COLO829 (cell line): ENCODE results near the gene AKT2.
"Not testable (repeated sequence)": the region's sequence is repeated elsewhere in the genome, so short reads cannot be mapped to it uniquely, and the experiment has no call there.

ENCODE experiments used
- DNase-seq: peaks from one replicate; pipeline ENCODE4 v3.0.0; 2012; ENCODE audit warnings: low spot score

AKT2 gene

DNA sequence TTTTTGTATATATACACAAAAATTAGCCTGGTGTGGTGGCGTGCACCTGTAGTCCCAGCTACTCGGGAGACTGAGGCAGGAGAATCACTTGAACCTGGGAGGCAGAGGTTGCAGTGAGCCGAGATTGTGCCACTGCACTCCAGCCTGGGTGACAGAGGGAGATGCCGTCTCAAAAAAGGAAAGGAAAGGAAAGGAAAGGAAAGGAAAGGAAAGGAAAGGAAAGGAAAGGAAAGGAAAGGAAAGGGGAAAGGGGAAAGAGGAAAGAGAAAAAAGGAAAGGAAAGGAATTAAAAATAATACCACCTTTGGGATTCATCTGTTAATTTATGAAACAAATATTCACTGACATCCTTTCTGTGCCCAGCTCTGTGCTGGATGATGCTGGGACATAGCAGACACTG lies 66.1 kb downstream of the AKT2 start:
- DNase-seq: not testable (repeated sequence)

DNA sequence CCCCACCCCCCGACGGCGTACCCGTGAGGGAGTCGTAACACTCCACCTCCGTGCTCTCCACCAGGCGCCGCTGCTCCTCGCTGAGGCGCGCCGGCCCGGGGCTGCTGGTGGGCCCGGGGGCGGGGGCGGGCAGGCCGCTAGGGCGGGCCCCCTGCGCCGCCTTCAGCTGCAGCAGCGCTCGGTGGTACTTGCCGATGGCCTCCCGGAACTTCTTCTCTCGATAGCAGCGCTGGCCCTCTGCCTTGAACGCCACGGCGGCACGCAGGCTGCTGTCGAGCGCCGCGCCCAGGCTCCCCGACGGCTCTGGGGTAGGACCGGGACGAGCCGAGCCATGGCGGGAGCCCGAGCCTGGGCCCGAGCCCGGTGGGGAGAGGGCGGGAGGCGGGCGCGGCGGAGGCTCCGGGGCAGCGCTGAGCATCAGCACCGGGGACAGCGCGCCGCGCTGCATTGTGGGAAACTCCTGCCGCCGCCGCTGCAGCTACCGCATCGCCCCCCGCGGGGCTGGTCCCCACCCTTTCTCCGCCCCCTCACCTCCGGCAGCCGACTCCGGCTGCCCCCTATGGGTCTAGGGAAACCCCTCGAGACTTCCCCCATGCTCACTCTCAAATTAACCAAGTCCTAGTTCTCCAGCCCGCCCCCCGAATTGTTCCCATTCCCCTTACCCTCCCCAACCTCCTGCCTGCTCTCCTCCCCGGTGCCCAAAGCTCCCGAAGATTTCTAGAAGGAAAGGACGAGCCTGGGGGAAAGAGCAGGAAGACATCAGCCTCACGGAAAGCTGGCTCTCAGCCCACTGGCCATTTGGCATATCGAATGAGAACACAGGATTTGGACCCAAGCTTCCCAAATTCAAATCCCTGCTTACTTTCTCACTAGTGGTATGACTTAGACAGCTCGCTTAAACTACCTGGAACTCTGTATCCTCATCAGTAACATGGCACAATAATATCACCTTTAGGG lies 66.9 kb downstream of the AKT2 start, which contains the start of gene TTC9B:
TTC9B (minus strand) TSS at position 451 of the 957 bp plus-strand sequence; CDS start at position 448, 3 bp downstream.
- DNase-seq: no peak

DNA sequence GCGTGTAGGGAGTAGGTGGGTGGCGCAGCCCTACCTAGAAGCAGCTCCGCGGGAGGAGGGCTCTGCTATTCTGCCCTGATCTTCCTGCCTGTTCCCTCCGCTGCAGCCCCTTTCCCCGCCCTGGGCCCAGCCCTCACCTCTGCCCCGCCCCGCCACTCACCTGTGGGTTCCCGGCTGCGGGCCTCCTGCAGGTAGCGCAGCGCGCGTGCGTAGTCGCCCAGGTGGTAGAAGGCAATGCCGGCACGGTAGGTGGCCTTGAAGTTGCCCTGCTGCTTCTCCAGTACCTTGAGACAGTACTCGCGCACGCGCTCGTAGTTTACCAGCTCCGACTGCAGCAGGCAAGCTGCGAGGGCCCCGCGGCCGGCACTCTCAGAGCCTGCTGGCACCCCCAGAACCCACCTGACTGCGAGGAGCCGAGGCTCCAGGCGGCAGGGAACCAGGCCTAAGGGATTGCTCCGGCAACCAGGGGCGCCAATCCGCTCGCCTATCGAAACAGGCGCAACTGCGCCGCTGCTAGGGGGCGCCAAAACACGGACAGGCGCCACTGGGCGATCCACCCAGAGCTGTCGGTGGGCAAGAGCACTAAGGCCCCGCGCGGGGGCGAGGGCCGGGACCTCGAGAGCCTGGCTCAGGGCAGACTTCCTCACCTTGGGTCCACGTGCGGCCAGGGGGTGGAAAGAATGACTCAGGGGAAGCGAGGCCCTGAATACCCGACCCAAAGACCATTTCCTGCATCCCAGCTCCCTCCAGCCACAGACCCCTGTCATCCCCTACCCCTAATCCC lies 67.9 kb downstream of the AKT2 start:
- DNase-seq: no peak

DNA sequence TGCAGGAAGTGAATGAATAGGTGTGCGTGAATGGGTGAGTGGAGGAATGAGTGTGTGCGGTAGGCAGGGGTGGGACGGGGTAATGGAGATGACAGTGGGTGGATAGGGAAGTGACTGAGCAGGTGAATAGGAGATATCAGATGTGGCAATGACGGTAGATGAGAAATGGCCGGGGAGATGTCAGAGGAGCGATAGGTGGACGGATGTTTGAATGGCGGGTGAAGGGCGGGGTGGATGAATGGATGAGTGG lies 68.4 kb downstream of the AKT2 start:
- DNase-seq: no peak

DNA sequence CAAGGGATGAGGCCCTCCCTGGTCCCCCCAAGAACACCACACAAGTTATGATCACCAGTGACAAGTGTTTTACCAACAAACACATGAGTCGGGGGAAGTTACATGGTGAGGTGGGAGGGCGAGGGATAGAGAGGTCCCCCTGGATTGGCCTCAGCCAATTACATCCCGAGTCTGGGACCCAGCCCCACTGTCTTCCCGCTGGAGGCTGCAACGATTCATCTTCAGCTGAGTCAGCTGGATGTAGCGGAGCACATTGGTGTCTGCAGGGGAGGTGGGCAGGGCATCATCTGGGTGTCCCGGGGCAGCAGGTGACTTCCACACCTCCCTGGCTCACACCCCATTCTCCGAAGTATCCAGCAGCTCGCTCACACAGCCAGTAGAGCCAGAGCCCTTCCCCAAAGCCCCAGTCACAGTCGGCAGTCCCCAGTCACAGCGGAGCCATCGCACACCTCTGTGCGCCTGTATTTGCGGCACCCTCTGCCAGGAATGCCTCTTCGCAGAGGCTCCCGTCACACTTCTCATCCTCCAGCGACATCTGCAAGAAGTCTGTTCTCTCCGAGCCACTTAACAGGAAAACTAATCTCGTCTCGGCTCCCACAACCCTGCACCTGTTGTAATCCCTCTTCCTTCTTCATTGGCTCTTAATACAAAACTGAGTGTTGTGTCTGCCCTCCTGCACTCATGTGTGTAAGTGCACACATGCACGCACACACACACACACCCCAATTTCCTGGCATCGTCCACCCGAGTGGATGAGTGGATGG lies 69.0 kb downstream of the AKT2 start:
- no peak for DNase-seq

DNA sequence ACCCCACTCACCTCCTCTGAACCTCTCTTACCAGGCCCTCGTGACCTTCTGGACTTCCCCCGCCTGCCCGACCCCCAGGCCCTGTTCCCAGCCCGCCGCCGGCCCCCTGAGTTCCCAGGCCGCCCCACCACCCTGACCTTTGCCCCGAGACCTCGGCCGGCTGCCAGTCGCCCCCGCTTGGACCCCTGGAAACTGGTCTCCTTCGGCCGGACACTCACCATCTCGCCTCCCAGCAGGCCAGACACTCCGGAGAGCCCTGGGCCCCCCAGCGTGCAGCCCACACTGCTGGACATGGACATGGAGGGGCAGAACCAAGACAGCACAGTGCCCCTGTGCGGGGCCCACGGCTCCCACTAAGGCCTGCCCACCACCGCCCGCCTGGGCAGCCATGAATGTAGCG lies 70.2 kb downstream of the AKT2 start:
- DNase-seq: no peak

DNA sequence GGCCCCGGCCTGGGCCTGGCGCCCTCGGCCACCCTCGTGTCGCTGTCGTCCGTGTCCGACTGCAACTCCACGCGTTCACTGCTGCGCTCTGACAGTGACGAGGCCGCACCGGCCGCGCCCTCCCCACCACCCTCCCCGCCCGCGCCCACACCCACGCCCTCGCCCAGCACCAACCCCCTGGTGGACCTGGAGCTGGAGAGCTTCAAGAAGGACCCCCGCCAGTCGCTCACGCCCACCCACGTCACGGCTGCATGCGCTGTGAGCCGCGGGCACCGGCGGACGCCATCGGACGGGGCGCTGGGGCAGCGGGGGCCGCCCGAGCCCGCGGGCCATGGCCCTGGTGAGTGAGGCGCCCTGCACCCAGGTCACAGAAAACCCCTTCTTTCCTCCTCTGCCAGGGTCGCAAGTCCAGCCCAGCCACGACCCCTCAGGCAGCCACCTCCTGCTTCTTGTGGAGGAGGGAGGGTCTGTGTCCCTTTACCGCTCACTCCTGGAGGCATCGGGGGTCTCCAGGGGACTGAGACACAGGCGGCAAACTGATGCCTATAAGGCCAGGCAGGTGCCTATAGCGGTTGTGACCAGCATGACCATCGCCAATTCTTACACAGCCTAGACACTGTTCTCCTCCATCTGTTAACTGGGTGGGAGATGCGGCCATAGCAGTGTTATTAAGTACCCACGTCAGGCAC lies 71.1 kb downstream of the AKT2 start:
- no peak for DNase-seq

DNA sequence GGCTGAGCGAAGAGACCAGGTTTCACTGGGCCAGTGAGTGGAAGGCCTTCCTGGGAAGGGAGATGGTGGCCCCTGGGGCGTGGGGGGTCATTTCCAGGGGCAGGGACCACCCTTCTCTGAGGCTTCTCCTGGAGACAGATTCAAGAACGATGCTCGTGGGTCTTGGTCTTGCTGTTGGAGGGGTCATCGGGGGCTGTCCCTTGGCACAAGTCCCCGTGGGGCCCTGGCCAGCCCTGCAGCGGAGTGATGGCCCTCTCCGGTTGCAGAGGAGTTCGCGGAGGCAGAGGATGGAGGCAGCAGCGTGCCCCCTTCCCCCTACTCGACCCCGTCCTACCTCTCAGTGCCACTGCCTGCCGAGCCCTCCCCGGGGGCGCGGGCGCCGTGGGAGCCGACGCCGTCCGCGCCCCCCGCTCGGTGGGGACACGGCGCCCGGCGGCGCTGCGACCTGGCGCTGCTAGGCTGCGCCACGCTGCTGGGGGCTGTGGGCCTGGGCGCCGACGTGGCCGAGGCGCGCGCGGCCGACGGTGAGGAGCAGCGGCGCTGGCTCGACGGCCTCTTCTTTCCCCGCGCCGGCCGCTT lies 71.8 kb downstream of the AKT2 start:
- no peak for DNase-seq

DNA sequence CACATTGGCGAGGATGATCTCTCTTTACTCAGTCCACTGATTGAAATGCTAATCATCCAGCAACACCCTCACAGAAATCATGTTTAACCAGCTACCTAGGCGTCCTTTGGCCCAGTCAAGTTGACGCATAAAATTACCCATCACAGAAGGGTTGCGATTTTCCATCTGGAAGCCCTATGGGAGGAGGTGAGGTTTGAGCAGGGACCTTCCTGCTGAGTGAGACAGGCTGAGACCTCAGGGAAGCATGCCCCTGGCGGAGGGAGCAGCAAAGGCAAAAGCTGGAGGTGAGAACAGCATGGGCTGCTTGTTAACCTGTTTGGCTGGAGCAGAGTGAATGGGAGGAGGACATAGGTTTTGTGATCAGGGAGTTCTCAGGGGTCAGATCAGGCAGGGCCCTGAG lies 74.3 kb downstream of the AKT2 start:
- no peak for DNase-seq

DNA sequence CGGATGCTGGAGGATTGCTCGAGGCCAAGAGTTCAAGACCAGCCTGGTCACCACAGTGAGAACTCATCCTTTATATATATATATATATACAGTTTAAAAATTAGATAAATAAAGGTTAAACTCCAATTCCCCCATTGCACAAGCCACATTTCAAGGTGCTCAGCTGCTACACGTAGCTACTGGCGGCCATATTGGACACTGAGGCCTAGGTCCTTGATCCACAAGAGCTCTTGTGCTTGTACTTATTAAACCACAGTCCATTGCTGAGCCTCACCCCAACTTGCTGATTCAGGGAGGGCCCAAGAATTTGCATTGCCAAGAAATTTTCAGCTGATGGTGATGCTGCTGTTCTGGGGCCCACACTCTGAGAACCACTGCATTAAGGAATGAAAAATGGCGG lies 76.5 kb downstream of the AKT2 start:
- no peak for DNase-seq

DNA sequence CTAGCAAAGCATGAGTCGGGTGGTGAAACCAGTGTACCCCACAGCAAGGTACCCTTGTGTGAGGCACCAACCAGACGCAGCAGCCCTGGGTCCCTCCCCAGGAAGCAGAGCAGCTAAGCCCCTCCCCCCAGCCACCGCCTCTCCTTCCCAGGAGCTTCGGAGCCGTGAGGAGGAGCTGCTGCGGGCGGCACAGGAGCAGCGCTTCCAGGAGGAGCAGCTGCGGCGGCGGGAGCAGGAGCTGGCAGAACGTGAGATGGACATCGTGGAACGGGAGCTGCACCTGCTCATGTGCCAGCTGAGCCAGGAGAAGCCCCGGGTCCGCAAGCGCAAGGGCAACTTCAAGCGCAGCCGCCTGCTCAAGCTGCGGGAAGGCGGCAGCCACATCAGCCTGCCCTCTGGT lies 79.4 kb downstream of the AKT2 start:
- no peak for DNase-seq

DNA sequence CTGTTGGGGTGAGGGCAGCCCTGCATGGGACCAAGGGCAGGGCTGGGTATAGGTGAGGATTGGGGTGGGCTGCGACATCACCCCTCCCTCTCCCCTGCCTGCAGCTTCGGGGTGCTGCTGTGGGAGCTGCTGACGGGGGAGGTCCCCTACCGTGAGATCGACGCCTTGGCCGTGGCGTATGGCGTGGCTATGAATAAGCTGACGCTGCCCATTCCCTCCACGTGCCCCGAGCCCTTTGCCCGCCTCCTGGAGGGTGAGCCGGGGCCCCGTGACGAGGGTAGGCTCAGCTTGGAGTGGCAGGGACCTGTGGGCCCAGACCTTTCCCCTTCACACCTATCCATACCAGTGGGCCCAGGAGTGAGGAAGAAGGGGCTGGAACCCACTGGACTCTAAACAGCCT lies 80.8 kb downstream of the AKT2 start:
- DNase-seq: no peak

DNA sequence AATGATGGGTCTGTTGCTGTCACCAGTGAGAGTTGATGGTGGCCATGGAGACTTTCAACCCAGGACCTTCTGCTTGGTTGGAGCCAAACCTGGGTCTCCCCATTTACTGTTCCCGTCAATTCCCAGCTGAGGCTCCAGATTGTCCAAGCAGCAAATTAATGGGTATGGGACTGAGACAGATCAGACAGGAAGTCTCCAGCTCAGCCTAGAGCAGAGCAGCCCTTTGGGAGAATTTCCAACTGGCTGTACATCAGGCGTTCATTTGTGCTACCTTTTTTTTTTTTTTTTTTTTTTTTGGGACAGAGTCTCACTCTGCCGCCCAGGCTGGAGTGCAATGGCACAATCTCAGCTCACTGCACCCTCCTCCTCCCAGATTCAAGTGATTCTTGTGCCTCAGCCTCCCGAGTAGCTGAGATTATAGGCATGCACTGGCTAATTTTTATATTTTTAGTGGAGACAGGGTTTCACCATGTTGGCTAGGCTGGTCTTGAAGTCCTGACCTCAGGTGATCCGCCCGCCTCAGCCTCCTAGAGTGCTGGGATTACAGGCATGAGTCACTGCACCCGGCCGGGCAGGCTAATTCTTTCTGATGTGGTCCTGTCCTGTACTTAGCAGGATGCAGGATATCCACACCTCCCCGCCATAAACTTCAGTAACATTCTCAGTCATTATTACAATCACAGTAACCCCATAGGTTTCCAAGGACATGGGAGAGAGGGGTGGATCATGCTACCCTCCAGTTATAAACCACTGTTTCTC lies 84.6 kb downstream of the AKT2 start:
- no peak for DNase-seq

DNA sequence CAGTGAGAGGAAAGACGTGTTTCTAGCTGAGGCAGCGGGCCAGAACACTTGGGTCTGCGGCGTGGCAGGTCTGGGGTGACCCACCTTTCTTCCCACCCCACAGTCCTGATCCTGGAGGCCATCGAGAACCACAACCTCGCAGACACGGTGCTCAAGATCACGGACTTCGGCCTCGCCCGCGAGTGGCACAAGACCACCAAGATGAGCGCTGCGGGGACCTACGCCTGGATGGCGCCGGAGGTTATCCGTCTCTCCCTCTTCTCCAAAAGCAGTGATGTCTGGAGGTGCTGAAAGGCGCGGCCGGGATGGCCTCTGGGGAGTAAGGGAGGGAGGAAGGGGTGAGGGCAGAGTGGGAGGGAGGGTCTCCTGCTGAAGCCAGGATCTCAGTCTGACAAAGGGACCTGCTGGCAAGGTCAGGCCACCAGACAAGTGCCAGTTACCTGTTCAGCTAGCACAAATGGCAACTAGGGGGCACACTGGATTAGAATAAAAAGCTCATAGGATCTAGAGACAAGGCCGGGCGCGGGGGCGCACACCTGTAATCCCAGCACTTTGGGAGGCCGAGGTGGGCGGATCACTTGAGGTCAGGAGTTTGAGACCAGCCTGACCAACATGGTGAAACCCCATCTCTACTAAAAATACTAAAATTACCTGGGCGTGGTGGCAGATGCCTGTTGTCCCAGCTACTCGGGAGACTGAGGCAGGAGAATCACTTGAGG lies 86.7 kb downstream of the AKT2 start:
- DNase-seq: no peak

DNA sequence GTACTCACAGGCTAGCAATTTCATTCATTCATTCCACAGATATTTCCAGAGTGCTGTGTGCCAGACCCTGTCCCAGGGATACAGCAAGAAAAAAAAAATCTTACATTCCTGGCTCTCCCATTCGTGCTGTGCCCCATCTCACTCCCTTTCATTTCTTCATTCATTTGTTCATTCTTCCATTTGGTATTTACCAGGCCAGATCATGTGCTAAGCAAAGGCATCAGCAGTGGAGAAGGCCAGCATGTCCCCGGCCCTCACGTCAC lies 91.6 kb downstream of the AKT2 start:
- no peak for DNase-seq

DNA sequence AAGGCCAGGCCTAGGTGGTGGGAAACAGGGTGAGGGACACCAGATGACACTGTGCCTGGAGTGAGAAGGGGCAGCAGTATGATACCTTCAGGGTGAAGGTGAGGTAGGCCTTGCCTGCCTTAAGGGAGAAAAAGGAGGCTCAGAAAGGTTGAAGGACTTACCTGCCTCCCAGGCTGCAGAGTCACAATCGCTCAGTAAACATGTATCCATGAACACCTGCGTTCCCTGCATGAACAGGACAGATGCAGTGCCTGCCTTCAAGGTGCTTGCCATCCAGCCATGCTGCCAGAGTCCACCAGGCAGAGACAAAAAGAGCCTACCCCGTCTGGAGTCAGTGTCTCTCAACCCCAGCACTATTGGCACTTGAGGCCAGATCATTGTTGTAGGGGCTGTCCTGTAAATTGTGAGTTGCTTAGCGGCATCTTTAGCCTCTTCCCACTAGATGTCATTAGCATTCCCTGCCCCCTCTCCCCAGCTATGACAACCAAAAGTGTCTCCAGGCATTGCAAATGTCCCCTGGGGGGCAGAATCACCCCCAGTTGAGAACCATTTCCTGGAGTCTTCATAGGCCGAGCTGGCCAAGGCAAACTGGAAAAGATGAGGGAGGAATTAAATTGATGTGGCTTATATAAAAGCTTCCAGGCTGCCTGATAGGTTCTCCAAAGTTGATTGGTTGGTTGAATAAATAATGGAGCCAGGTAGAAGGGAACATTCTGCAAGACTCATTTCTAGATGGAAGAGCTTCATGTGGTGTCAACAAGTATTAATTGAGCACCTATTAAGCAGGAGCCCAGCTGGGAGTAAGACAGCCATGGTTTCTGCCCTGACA lies 92.2 kb downstream of the AKT2 start:
- DNase-seq: no peak

DNA sequence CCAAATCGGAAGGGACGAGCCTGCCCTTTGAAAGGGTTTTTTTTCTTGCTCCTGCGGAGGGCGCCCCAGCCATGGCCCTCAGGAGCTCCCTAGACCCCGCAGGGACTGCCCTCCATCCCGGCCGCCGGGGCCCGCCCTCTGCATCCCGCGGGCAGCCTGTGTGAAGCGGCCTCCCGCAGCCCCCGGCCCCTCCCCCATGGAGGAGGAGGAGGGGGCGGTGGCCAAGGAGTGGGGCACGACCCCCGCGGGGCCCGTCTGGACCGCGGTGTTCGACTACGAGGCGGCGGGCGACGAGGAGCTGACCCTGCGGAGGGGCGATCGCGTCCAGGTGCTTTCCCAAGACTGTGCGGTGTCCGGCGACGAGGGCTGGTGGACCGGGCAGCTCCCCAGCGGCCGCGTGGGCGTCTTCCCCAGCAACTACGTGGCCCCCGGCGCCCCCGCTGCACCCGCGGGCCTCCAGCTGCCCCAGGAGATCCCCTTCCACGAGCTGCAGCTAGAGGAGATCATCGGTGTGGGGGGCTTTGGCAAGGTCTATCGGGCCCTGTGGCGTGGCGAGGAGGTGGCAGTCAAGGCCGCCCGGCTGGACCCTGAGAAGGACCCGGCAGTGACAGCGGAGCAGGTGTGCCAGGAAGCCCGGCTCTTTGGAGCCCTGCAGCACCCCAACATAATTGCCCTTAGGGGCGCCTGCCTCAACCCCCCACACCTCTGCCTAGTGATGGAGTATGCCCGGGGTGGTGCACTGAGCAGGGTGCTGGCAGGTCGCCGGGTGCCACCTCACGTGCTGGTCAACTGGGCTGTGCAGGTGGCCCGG lies 93.1 kb downstream of the AKT2 start:
- no peak for DNase-seq

DNA sequence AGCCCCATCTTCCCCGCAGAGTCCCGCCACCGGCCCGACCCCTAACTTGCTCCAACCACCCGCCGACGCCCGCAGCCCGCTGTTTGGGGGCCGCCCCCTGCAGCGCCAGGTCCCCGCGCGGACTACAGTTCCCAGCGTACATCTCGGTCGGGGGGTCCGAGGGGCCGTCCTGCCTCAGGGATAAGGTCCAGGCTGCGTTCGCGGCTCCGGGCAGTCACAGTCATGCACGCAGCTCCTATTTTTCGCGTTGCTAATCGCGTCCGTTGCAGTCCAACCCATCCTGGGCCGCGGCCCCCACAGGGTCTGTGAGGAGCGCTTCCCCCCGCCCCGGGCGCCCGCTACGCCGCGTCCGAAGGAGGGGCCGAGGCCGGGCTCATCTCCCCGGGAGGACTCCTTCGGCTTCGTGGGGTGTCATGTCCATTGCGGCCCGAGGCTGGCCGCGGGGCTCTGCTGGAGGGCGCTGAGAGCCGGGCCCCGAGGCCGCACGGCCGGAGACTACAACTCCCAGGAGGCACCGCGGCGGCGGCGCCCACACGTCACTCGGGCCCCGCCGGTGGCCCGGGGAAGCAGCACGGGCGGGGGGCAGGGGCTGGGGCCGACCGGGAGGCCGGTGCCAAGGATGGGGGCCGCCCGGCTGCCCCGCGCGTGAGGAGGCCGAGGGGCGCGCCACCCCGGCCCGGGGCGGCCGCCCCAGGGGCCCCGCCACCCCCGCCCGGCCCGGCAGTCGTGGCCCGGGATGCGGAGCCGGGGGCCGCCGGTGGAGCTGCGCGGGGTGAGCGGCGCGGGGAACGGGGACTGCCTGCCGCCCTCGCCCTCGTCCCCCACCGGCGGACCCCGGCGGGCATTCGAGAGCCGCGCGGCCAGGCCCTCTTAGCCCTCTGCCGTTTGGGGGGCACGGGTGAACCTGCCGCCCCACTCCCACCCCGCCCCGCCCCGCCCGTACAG lies 94.0 kb downstream of the AKT2 start, which contains the start of gene MAP3K10:
MAP3K10 (plus strand) TSS at position 536 of the 945 bp plus-strand sequence. CDS start 606 bp downstream, outside the sequence.
- DNase-seq: peak; percentile 49
